Choroid plexus epithelial cell (primary cell): ENCODE results near the gene CAPZA1.
A peak's percentile ranks its signal among the peaks of the same experiment; 100 is the strongest.
"Not testable (repeated sequence)": the region's sequence is repeated elsewhere in the genome, so short reads cannot be mapped to it uniquely, and the experiment has no call there.

Experiments used
- DNase-seq: peaks from one replicate; pipeline ENCODE4 v3.0.0-alpha.2; 2010; ENCODE audit warnings: low read depth
- H3K4me3 ChIP-seq: 2 replicates; pipeline ENCODE4 v1.5.1; 2011; ENCODE audit warnings: low read depth, mild to moderate bottlenecking, control low read depth, low read length, moderate library complexity
- CTCF ChIP-seq: conservative IDR thresholded peaks from 2 replicates; pipeline ENCODE4 v1.5.1; 2011; ENCODE audit warnings: low read depth, mild to moderate bottlenecking, control low read depth, inconsistent platforms, low read length, moderate library complexity

Gene CAPZA1

GRCh38 chr1:112618114-112618720, 1.4 kb upstream of the CAPZA1 start:
- no peak for TF ChIP-seq CTCF
- peak; percentile 69 for DNase-seq
- peak overlapping the region; percentile 99 for H3K4me3 ChIP-seq

GRCh38 chr1:112618721-112619517, 713 bp upstream of the CAPZA1 start, which contains the start of gene ST7L:
Gene ST7L, minus strand, starts transcription at chr1:112619141. Its CDS starts 28 bp downstream, at chr1:112619113.
- TF ChIP-seq CTCF: no peak
- DNase-seq: peak; percentile 69
- peak within 1 kb of the TSS; percentile 99 for H3K4me3 ChIP-seq

- DNase-seq: no peak
- TF ChIP-seq CTCF: no peak
- peak overlapping the region; percentile 99 for H3K4me3 ChIP-seq
Measured at GRCh38 chr1:112620377-112620695, 704 bp downstream of the CAPZA1 start.

GRCh38 chr1:112624493-112624892, 4.9 kb downstream of the CAPZA1 start:
- not testable (repeated sequence) for H3K4me3 ChIP-seq, DNase-seq

GRCh38 chr1:112625696-112626095, 6.1 kb downstream of the CAPZA1 start:
- no peak overlapping the region for H3K4me3 ChIP-seq
- DNase-seq: peak; percentile 47

GRCh38 chr1:112626193-112626592, 6.6 kb downstream of the CAPZA1 start:
- DNase-seq: no peak
- no peak overlapping the region for H3K4me3 ChIP-seq
- no peak for TF ChIP-seq CTCF

More at GRCh38 chr1:112625696-112626095, 6.1 kb downstream of the CAPZA1 start:
- no peak for TF ChIP-seq CTCF

GRCh38 chr1:112626887-112627286, 7.3 kb downstream of the CAPZA1 start:
- no peak for DNase-seq
- no peak overlapping the region for H3K4me3 ChIP-seq
- TF ChIP-seq CTCF: no peak
